ENCODE results near the gene WSCD2.

DNA sequence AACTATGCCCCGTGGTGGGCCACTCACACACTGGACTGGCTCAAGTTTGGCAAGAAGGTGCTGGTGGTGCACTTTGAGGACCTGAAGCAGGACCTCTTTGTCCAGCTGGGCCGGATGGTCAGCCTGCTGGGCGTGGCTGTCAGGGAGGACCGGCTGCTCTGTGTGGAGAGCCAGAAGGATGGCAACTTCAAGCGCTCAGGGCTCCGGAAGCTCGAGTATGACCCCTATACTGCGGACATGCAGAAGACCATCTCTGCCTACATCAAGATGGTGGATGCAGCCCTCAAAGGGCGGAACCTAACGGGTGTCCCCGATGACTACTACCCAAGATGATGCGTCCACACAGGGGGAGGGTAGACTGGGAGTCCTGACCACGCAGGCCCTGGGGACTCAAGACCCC, 118.9 kb downstream of the WSCD2 start:
- TF ChIP-seq, protein P1, sequence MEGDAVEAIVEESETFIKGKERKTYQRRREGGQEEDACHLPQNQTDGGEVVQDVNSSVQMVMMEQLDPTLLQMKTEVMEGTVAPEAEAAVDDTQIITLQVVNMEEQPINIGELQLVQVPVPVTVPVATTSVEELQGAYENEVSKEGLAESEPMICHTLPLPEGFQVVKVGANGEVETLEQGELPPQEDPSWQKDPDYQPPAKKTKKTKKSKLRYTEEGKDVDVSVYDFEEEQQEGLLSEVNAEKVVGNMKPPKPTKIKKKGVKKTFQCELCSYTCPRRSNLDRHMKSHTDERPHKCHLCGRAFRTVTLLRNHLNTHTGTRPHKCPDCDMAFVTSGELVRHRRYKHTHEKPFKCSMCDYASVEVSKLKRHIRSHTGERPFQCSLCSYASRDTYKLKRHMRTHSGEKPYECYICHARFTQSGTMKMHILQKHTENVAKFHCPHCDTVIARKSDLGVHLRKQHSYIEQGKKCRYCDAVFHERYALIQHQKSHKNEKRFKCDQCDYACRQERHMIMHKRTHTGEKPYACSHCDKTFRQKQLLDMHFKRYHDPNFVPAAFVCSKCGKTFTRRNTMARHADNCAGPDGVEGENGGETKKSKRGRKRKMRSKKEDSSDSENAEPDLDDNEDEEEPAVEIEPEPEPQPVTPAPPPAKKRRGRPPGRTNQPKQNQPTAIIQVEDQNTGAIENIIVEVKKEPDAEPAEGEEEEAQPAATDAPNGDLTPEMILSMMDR (IDR thresholded peaks at IDR 0.05): no peak
- TF ChIP-seq EP300 (IDR thresholded peaks at IDR 0.05): no peak

All from ovary (tissue), 3 donors.